Ishikawa (cell line): ENCODE measurements around the gene SULT2A1.
A peak's percentile ranks its signal among the peaks of the same experiment; 100 is the strongest.
"Not testable (repeated sequence)": the region's sequence is repeated elsewhere in the genome, so short reads cannot be mapped to it uniquely, and the experiment has no call there.

ENCODE experiments used
- CEBPB ChIP-seq: IDR thresholded peaks from 2 replicates; pipeline ENCODE4 v1.6.1; 2012
- CREB1 ChIP-seq: IDR thresholded peaks from 2 replicates; pipeline ENCODE4 v1.6.1; 2012; ENCODE audit warnings: low read depth
- EGR1 ChIP-seq: IDR thresholded peaks from 2 replicates; pipeline ENCODE4 v1.6.1; 2012
- EP300 ChIP-seq: IDR thresholded peaks from 2 replicates; pipeline ENCODE4 v1.6.1; 2012; ENCODE audit warnings: borderline replicate concordance
- FOXM1 ChIP-seq: IDR thresholded peaks from 2 replicates; pipeline ENCODE4 v1.6.1; 2012; ENCODE audit warnings: low read depth, borderline replicate concordance
- MAX ChIP-seq: IDR thresholded peaks from 2 replicates; pipeline ENCODE4 v1.6.1; 2012
- NFIC ChIP-seq: IDR thresholded peaks from 2 replicates; pipeline ENCODE4 v1.6.1; 2012
- RAD21 ChIP-seq: IDR thresholded peaks from 2 replicates; pipeline ENCODE4 v1.6.1; 2012; ENCODE audit warnings: low read depth
- REST ChIP-seq: IDR thresholded peaks from 2 replicates; pipeline ENCODE4 v1.6.1; 2012; ENCODE audit warnings: low read depth, mild to moderate bottlenecking
- TAF1 ChIP-seq: IDR thresholded peaks from 2 replicates; pipeline ENCODE4 v1.6.1; 2012; ENCODE audit warnings: low read depth, mild to moderate bottlenecking
- TCF12 ChIP-seq: IDR thresholded peaks from 2 replicates; pipeline ENCODE4 v1.6.1; 2012; ENCODE audit warnings: low read depth
- TEAD4 ChIP-seq: IDR thresholded peaks from 2 replicates; pipeline ENCODE4 v1.6.1; 2012
- USF1 ChIP-seq: IDR thresholded peaks from 2 replicates; pipeline ENCODE4 v1.6.1; 2012
- YY1 ChIP-seq: IDR thresholded peaks from 2 replicates; pipeline ENCODE4 v1.6.1; 2012; ENCODE audit warnings: low read depth
- ZBTB7A ChIP-seq: IDR thresholded peaks from 2 replicates; pipeline ENCODE4 v1.6.1; 2012; ENCODE audit warnings: low read depth

Gene SULT2A1

GRCh38 chr19:47865166-47865565 lies 20.9 kb downstream of the SULT2A1 start:
- TF ChIP-seq ZBTB7A (no peak), TEAD4 (no peak), TCF12 (no peak), NFIC (no peak)

- no peak for TF ChIP-seq EGR1
- TF ChIP-seq REST = no peak
- peak; percentile 88 for TF ChIP-seq RAD21
- no peak for TF ChIP-seq CEBPB
Measured at GRCh38 chr19:47863514-47863936, 22.6 kb downstream of the SULT2A1 start.

GRCh38 chr19:47861630-47862029 lies 24.5 kb downstream of the SULT2A1 start:
- no peak for TF ChIP-seq EGR1
- TF ChIP-seq YY1 = no peak

- no peak for TF ChIP-seq EGR1
- TF ChIP-seq CREB1 = no peak
- TF ChIP-seq EP300 = no peak
Measured at GRCh38 chr19:47860602-47861297, 25.4 kb downstream of the SULT2A1 start.

GRCh38 chr19:47858646-47859285 lies 27.3 kb downstream of the SULT2A1 start, which contains the start of gene TPRX2:
TPRX2 (plus strand) TSS chr19:47859235; CDS start chr19:47859247, 12 bp downstream.
- TF ChIP-seq REST, EGR1, YY1: not testable (repeated sequence)

GRCh38 chr19:47854459-47854858 lies 31.7 kb downstream of the SULT2A1 start:
- TF ChIP-seq FOXM1 (no peak), RAD21 (no peak), USF1 (no peak), EP300 (no peak), TAF1 (no peak)

- no peak for TF ChIP-seq REST
- no peak for TF ChIP-seq YY1
- no peak for TF ChIP-seq CREB1
- no peak for TF ChIP-seq FOXM1
- TF ChIP-seq MAX = no peak
- TF ChIP-seq EGR1 = no peak
- no peak for TF ChIP-seq RAD21
- TF ChIP-seq USF1 = no peak
- no peak for TF ChIP-seq CEBPB
- no peak for TF ChIP-seq TCF12
- no peak for TF ChIP-seq TAF1
- no peak for TF ChIP-seq NFIC
- no peak for TF ChIP-seq TEAD4
- TF ChIP-seq EP300 = no peak
- TF ChIP-seq ZBTB7A = no peak
Measured at GRCh38 chr19:47853003-47853402, 33.1 kb downstream of the SULT2A1 start.
